ENCODE measurements around the gene ABCC8. TPM values are rescaled to one million over a fixed set of nuclear protein-coding genes. Genes with fewer than 3 reads are reported as not detected.
A peak's percentile ranks its signal among the peaks of the same experiment; 100 is the strongest.

The ABCC8 gene
- total RNA-seq, 1 experiment from 2014 or later: 0.55 TPM

- Histone ChIP-seq H3K4me3 (ENCODE audit: insufficient read depth, low read depth, low read length) (peak within 1 kb of the TSS; percentile 40), H3K36me3 (replicated peaks; ENCODE audit: control insufficient read depth, insufficient read depth, low read length) (no peaks in the 10 kb centered on the region), H3K27me3 (ENCODE audit: control insufficient read depth, insufficient read depth, low read length) (peaks cover 47% of the 10 kb centered on the region)
- DNase-seq: peak; percentile 78
Observed at GRCh38 chr11:17351510-17352176, 125.0 kb downstream of the ABCC8 start, which contains the start of gene NCR3LG1. NCR3LG1 (plus strand) TSS chr11:17351800; CDS start chr11:17351970, 170 bp downstream.

- Histone ChIP-seq H3K4me3 (ENCODE audit: insufficient read depth, low read depth, low read length) (no peak overlapping the region), H3K36me3 (replicated peaks; ENCODE audit: control insufficient read depth, insufficient read depth, low read length) (no peaks in the 10 kb centered on the region), H3K27me3 (ENCODE audit: control insufficient read depth, insufficient read depth, low read length) (peaks cover 47% of the 10 kb centered on the region)
- no peak for DNase-seq
Observed at GRCh38 chr11:17351172-17351509, 125.5 kb downstream of the ABCC8 start.

- Histone ChIP-seq H3K4me3 (ENCODE audit: insufficient read depth, low read depth, low read length) (no peak overlapping the region), H3K36me3 (replicated peaks; ENCODE audit: control insufficient read depth, insufficient read depth, low read length) (no peaks in the 10 kb centered on the region), H3K27me3 (ENCODE audit: control insufficient read depth, insufficient read depth, low read length) (peaks cover 47% of the 10 kb centered on the region)
- DNase-seq: no peak
Observed at GRCh38 chr11:17350455-17351171, 126.0 kb downstream of the ABCC8 start.

GRCh38 chr11:17347676-17348075 lies 129.0 kb downstream of the ABCC8 start:
- no peak for DNase-seq
- peaks cover 30% of the 10 kb centered on the region for H3K27me3 ChIP-seq (ENCODE audit: control insufficient read depth, insufficient read depth, low read length)
- H3K36me3 ChIP-seq (replicated peaks; ENCODE audit: control insufficient read depth, insufficient read depth, low read length): no peaks in the 10 kb centered on the region
- H3K4me3 ChIP-seq (ENCODE audit: insufficient read depth, low read depth, low read length): no peak overlapping the region

- Histone ChIP-seq H3K36me3 (replicated peaks; ENCODE audit: control insufficient read depth, insufficient read depth, low read length) (no peaks in the 10 kb centered on the region), H3K4me3 (ENCODE audit: insufficient read depth, low read depth, low read length) (no peak overlapping the region), H3K27me3 (ENCODE audit: control insufficient read depth, insufficient read depth, low read length) (no peaks in the 10 kb centered on the region; the same call in 1 of the 2 replicates)
- DNase-seq: peak; percentile 33
Observed at GRCh38 chr11:17343907-17344306, 132.7 kb downstream of the ABCC8 start.

- no peak for DNase-seq
- H3K4me3 ChIP-seq (ENCODE audit: insufficient read depth, low read depth, low read length): no peak overlapping the region
- H3K27me3 ChIP-seq (ENCODE audit: control insufficient read depth, insufficient read depth, low read length): no peaks in the 10 kb centered on the region; the same call in 1 of the 2 replicates
- no peaks in the 10 kb centered on the region for H3K36me3 ChIP-seq (replicated peaks; ENCODE audit: control insufficient read depth, insufficient read depth, low read length)
Observed at GRCh38 chr11:17343257-17343656, 133.4 kb downstream of the ABCC8 start.

Other genes starting within 250 kb of the ABCC8 start
- gene NUCB2, start 200.1 kb downstream of the ABCC8 start, total RNA-seq (2014; rRNA removed; shearing (Covaris generic)): 4.1 and 4.9 TPM in 2 replicates
- gene NCR3LG1, start 125.0 kb downstream of the ABCC8 start, total RNA-seq (2014; rRNA removed; shearing (Covaris generic)): 0.03 and 0.33 TPM in 2 replicates
- 2.1 and 4.3 TPM in 2 replicates for gene KCNJ11, start 88.2 kb downstream of the ABCC8 start, total RNA-seq (2014; rRNA removed; shearing (Covaris generic))
- gene USH1C, start 67.6 kb upstream of the ABCC8 start, total RNA-seq (2014; rRNA removed; shearing (Covaris generic)): 0.55 and 0.81 TPM in 2 replicates
- 0.69 and 1.1 TPM in 2 replicates for gene OTOG, start 70.4 kb upstream of the ABCC8 start, total RNA-seq (2014; rRNA removed; shearing (Covaris generic))
- not detected in 2 replicates for gene MYOD1, start 242.7 kb upstream of the ABCC8 start, total RNA-seq (2014; rRNA removed; shearing (Covaris generic))